T-helper 1 cell (primary cell): Measurements from ENCODE around the gene NOP9.

Source experiments
- DNase-seq, 5 donors: peaks; one replicate each; pipeline ENCODE4 v3.0.0-alpha.2; 2012 to 2020

The NOP9 gene

GRCh38 chr14:24356208-24356607 lies 56.6 kb downstream of the NOP9 start:
- DNase-seq, result no peak
